ENCODE results near the gene HDAC9.

HDAC9 gene

DNA sequence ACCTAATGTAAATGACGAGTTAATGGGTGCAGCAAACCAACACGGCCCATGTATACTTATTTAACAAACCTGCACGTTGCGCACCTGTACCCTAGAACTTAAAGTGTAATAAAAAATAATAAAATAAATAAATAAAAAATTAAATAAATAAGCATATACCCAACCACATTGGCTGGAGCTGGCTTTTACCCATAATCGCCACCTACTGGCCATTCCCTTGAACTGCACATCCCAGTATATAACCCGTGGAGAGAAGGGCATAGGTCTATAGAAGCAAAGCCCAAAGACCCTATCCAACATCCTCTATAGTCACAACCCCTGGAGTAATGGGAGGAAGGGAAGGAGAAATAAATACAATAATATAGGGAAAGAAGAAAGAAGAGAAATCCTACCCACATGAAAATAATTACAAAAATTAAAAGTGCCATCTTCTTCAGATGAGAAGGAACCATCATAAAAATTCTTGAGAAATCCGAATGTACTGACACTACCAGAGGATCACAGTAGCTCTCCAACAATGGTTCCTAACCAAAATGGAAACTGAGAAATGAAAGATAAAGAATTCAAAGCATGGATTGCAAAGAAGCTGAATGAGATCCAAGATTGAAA lies 556.3 kb downstream of the HDAC9 start:
- DNase-seq (ENCODE audit: low spot score): peak; percentile 44
- TF ChIP-seq, protein P1, sequence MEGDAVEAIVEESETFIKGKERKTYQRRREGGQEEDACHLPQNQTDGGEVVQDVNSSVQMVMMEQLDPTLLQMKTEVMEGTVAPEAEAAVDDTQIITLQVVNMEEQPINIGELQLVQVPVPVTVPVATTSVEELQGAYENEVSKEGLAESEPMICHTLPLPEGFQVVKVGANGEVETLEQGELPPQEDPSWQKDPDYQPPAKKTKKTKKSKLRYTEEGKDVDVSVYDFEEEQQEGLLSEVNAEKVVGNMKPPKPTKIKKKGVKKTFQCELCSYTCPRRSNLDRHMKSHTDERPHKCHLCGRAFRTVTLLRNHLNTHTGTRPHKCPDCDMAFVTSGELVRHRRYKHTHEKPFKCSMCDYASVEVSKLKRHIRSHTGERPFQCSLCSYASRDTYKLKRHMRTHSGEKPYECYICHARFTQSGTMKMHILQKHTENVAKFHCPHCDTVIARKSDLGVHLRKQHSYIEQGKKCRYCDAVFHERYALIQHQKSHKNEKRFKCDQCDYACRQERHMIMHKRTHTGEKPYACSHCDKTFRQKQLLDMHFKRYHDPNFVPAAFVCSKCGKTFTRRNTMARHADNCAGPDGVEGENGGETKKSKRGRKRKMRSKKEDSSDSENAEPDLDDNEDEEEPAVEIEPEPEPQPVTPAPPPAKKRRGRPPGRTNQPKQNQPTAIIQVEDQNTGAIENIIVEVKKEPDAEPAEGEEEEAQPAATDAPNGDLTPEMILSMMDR (IDR thresholded peaks at IDR 0.05; ENCODE audit: extremely low read depth, missing control alignments): peak; percentile 84
